ENCODE measurements around the gene ARPP21. TPM values are rescaled to one million over a fixed set of nuclear protein-coding genes. Genes with fewer than 3 reads are reported as not detected.

ARPP21 gene
- total RNA-seq, 1 experiment from 2014 or later, result not detected

GRCh38 chr3:35635407-35635806 lies 3.9 kb upstream of the ARPP21 start:
- H3K27ac ChIP-seq, result no peak overlapping the region
- DNase-seq (ENCODE audit: low read depth in 1 of 2, low spot score in 2 of 2), result no peak
- no peak overlapping the region for H3K4me3 ChIP-seq
- H3K27me3 ChIP-seq (replicated peaks), result peaks cover 12% of the 10 kb centered on the region
- H3K9me3 ChIP-seq (replicated peaks), result no peaks in the 10 kb centered on the region
- H3K4me1 ChIP-seq (replicated peaks), result no peaks in the 10 kb centered on the region
- H3K36me3 ChIP-seq, result no peaks in the 10 kb centered on the region

DNA sequence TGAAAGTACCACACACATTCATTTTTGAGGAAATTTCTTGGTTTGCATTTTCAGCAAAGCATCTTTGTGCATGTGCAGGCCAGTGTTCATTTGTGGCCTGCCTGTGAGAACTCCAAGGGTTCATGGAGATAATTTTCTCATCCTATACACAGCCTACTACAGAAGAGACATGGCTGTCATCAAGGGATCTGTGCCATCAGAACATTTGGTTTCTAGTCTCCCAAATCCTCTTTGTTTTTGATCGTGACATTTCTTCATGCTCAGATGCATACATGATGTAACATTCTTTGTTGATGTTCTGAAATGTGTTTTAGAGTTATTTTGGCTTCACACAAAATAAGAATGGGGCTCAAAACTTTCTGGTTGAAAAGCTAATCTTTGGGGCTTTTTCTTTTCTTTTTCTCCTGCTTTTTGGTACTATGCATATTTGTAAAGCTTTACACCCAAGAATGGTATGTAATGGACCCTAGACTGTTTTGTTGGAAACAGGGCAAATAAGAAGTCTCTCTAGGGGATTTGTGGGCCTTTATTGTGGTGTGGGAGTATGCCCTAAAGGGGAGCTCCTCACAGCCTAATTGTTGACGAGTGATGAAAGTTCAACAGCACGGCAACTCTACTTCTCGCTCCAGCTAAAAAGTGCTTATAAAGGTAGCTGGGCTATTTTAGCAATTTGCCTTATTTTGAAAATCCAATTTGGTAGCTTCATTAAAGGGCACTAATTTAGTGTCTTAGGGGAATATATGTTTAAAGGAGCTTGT lies 3.2 kb upstream of the ARPP21 start:
- Histone ChIP-seq H3K9me3 (replicated peaks) (no peaks in the 10 kb centered on the region), H3K36me3 (no peaks in the 10 kb centered on the region), H3K4me1 (replicated peaks) (no peaks in the 10 kb centered on the region), H3K4me3 (no peak overlapping the region), H3K27me3 (replicated peaks) (peaks cover 12% of the 10 kb centered on the region), H3K27ac (no peak overlapping the region)
- DNase-seq (ENCODE audit: low read depth in 1 of 2, low spot score in 2 of 2), result no peak

GRCh38 chr3:35638251-35638979 lies 910 bp upstream of the ARPP21 start:
- H3K4me3 ChIP-seq, result no peak overlapping the region
- H3K36me3 ChIP-seq, result no peaks in the 10 kb centered on the region
- H3K4me1 ChIP-seq (replicated peaks), result no peaks in the 10 kb centered on the region
- H3K27ac ChIP-seq, result no peak overlapping the region
- DNase-seq (ENCODE audit: low read depth in 1 of 2, low spot score in 2 of 2), result no peak
- H3K9me3 ChIP-seq (replicated peaks), result no peaks in the 10 kb centered on the region
- H3K27me3 ChIP-seq (replicated peaks), result peaks cover 12% of the 10 kb centered on the region

- no peak for DNase-seq (ENCODE audit: low read depth in 1 of 2, low spot score in 2 of 2)
- no peak overlapping the region for H3K27ac ChIP-seq
- H3K9me3 ChIP-seq (replicated peaks), result no peaks in the 10 kb centered on the region
- no peaks in the 10 kb centered on the region for H3K36me3 ChIP-seq
- H3K27me3 ChIP-seq (replicated peaks), result peaks cover 12% of the 10 kb centered on the region
- no peaks in the 10 kb centered on the region for H3K4me1 ChIP-seq (replicated peaks)
- H3K4me3 ChIP-seq, result no peak overlapping the region
Measured at GRCh38 chr3:35638980-35639253, 408 bp upstream of the ARPP21 start.

GRCh38 chr3:35640190-35641165 lies 1.2 kb downstream of the ARPP21 start:
- Histone ChIP-seq H3K27ac (no peak overlapping the region), H3K36me3 (no peaks in the 10 kb centered on the region), H3K4me1 (replicated peaks) (no peaks in the 10 kb centered on the region), H3K27me3 (replicated peaks) (peaks cover 12% of the 10 kb centered on the region), H3K9me3 (replicated peaks) (no peaks in the 10 kb centered on the region), H3K4me3 (no peak overlapping the region)
- no peak for DNase-seq (ENCODE audit: low read depth in 1 of 2, low spot score in 2 of 2)

DNA sequence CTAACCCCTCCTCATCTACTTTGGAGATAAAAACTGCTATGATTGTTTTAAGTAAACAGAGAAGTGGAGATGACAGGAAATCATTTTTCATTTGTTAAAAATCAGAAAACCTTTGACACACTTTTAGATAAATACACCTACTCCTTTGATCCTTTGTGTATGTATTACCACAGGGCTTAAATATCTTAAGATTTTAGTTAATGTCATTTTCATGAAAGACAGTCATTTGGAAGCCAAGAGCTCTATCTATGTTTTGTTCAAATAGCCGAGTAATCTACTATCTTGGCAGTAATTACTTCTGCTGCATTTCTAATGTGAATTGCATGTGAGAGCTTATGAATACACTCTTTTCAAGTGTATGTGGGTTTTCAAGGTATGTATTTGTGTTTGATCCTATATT lies 2.0 kb downstream of the ARPP21 start:
- Histone ChIP-seq H3K4me1 (replicated peaks) (no peaks in the 10 kb centered on the region), H3K9me3 (replicated peaks) (no peaks in the 10 kb centered on the region), H3K4me3 (no peak overlapping the region), H3K36me3 (no peaks in the 10 kb centered on the region), H3K27ac (no peak overlapping the region), H3K27me3 (replicated peaks) (peaks cover 12% of the 10 kb centered on the region)
- no peak for DNase-seq (ENCODE audit: low read depth in 1 of 2, low spot score in 2 of 2)

DNA sequence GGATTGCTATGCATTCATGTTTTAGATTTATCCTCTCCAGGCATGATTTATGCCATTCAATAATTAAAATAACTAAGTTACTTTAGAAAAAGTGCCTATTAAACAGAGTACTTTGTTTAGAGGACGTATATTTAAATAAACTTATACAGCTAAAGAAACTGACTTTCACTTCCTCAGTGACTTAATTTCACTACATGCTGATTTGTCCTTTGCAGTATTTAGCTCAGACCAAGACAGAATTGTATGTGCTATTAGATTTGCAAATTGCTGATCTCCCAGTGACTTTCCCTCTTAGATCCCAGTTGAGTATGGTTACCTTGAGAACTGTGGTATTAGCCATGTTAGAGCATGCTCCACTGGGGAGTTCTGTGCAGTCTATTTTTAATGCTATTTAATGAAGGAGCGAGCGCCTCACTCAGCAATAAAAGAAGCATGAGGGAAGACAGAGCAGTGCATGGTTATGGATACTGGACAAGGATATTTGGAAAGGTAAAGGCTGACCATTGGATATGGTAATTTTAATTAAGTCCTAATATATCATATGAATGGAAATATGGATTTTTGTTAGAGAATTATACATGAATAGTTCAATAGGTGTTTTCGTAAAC lies 2.7 kb downstream of the ARPP21 start:
- Histone ChIP-seq H3K4me1 (replicated peaks) (no peaks in the 10 kb centered on the region), H3K36me3 (no peaks in the 10 kb centered on the region), H3K9me3 (replicated peaks) (no peaks in the 10 kb centered on the region), H3K4me3 (no peak overlapping the region), H3K27ac (no peak overlapping the region), H3K27me3 (replicated peaks) (peaks cover 12% of the 10 kb centered on the region)
- DNase-seq (ENCODE audit: low read depth in 1 of 2, low spot score in 2 of 2), result no peak

DNA sequence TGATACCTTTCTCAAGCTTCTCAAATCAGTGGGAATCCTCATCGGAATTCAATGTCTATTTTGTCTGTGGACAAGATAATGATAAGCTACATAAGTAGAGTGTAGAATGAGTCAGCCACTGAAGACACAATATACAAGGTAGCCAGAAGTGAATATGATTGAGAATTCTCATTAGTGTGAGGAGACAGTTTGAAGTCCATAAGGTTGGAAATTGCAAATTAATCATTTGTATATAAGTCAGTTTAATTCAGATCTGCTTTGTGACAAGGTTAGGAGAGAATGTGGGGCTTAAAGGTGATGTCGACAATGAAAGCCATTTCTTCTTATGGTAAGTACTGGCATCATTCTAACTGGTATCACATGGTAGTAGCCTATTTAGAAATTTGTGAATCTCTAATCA lies 4.2 kb downstream of the ARPP21 start:
- DNase-seq (ENCODE audit: low read depth in 1 of 2, low spot score in 2 of 2), result no peak

GRCh38 chr3:35644451-35644850 lies 5.1 kb downstream of the ARPP21 start:
- Histone ChIP-seq H3K4me3 (no peak overlapping the region), H3K4me1 (replicated peaks) (no peaks in the 10 kb centered on the region), H3K27ac (no peak overlapping the region), H3K9me3 (replicated peaks) (no peaks in the 10 kb centered on the region), H3K27me3 (replicated peaks) (peaks cover 10% of the 10 kb centered on the region), H3K36me3 (no peaks in the 10 kb centered on the region)
- no peak for DNase-seq (ENCODE audit: low read depth in 1 of 2, low spot score in 2 of 2)

More for the DNA sequence above, 4.2 kb downstream of the ARPP21 start:
- Histone ChIP-seq H3K36me3 (no peaks in the 10 kb centered on the region), H3K4me1 (replicated peaks) (no peaks in the 10 kb centered on the region), H3K4me3 (no peak overlapping the region), H3K27ac (no peak overlapping the region), H3K27me3 (replicated peaks) (peaks cover 12% of the 10 kb centered on the region), H3K9me3 (replicated peaks) (no peaks in the 10 kb centered on the region)

DNA sequence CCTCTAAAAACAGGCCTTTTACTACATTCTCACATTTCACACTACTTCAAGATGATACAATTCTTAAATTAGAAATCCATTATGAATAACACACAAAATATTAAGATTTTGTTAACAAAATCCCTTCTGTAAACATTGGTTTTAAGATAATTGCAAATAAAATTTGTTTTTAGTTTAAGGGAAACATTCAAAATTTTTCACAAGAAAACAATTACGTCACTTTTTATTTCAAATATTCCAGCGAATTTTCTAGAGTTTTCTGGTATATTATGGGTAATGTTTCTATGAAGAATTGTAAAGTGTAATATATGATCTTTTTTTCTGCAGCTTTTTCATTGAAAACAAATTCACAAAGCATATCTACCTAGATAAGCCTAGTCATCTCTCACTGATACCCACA lies 5.9 kb downstream of the ARPP21 start:
- Histone ChIP-seq H3K4me3 (no peak overlapping the region), H3K27ac (no peak overlapping the region), H3K27me3 (replicated peaks) (peaks cover 2% of the 10 kb centered on the region; the same call in 1 of the 2 replicates), H3K36me3 (no peaks in the 10 kb centered on the region), H3K4me1 (replicated peaks) (no peaks in the 10 kb centered on the region), H3K9me3 (replicated peaks) (no peaks in the 10 kb centered on the region)
- DNase-seq (ENCODE audit: low read depth in 1 of 2, low spot score in 2 of 2), result no peak

GRCh38 chr3:35646081-35646480 lies 6.8 kb downstream of the ARPP21 start:
- Histone ChIP-seq H3K4me1 (replicated peaks) (no peaks in the 10 kb centered on the region), H3K27ac (no peak overlapping the region), H3K4me3 (no peak overlapping the region), H3K27me3 (replicated peaks) (no peaks in the 10 kb centered on the region), H3K9me3 (replicated peaks) (no peaks in the 10 kb centered on the region), H3K36me3 (no peaks in the 10 kb centered on the region)
- DNase-seq (ENCODE audit: low read depth in 1 of 2, low spot score in 2 of 2), result no peak

GRCh38 chr3:35647461-35647860 lies 8.1 kb downstream of the ARPP21 start:
- no peaks in the 10 kb centered on the region for H3K4me1 ChIP-seq (replicated peaks)
- H3K27me3 ChIP-seq (replicated peaks), result no peaks in the 10 kb centered on the region
- H3K4me3 ChIP-seq, result no peak overlapping the region
- no peak for DNase-seq (ENCODE audit: low read depth in 1 of 2, low spot score in 2 of 2)
- no peak overlapping the region for H3K27ac ChIP-seq
- no peaks in the 10 kb centered on the region for H3K9me3 ChIP-seq (replicated peaks)
- no peaks in the 10 kb centered on the region for H3K36me3 ChIP-seq

- no peaks in the 10 kb centered on the region for H3K36me3 ChIP-seq
- H3K27me3 ChIP-seq (replicated peaks), result no peaks in the 10 kb centered on the region
- no peak overlapping the region for H3K27ac ChIP-seq
- no peaks in the 10 kb centered on the region for H3K9me3 ChIP-seq (replicated peaks)
- DNase-seq (ENCODE audit: low read depth in 1 of 2, low spot score in 2 of 2), result no peak
- no peaks in the 10 kb centered on the region for H3K4me1 ChIP-seq (replicated peaks)
- H3K4me3 ChIP-seq, result no peak overlapping the region
Measured at GRCh38 chr3:35648347-35648746, 9.0 kb downstream of the ARPP21 start.

Data from SJSA1 (cell line).